Measurements from ENCODE around the gene FMO3. TPM values are rescaled to one million over a fixed set of nuclear protein-coding genes. Genes with fewer than 3 reads are reported as not detected.

FMO3 gene
- total RNA-seq, 2 donors from 2014 or later, result 0.23 to 2.4 TPM

DNA sequence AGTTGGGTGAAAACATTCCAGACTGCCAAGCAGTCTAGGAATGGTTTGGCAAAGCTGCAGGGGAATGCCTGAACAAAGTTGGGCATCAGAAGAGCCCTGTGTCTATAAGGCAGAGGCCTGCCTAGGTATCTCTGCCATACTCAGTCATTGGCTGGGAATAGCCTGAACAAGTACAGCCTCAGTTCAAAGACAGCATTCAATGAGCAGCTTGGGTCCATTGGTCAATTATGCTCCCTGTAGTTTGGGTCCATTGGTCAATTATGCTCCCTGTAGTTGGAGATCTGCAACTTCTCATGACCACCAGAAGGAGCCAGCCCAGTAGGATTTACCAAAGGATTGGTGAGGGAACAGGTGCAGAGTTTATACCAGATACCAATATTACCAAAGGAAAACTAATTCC is 31.6 kb downstream of the FMO3 start:
- Histone ChIP-seq H3K27me3 (replicated peaks; ENCODE audit: insufficient read depth) (no peaks in the 10 kb centered on the region), H3K27ac (no peak overlapping the region), H3K9me3 (no peaks in the 10 kb centered on the region), H3K36me3 (no peaks in the 10 kb centered on the region), H3K4me3 (no peak overlapping the region), H3K4me1 (replicated peaks) (no peaks in the 10 kb centered on the region)
- intact Hi-C loops (cut with DNase I), result no loop called here
- TF ChIP-seq POLR2A (IDR thresholded peaks at IDR 0.05) (no peak), POLR2AphosphoS5 (IDR thresholded peaks at IDR 0.05) (no peak), CTCF (IDR thresholded peaks at IDR 0.05) (no peak)
- DNase-seq (ENCODE audit: low spot score), result no peak

DNA sequence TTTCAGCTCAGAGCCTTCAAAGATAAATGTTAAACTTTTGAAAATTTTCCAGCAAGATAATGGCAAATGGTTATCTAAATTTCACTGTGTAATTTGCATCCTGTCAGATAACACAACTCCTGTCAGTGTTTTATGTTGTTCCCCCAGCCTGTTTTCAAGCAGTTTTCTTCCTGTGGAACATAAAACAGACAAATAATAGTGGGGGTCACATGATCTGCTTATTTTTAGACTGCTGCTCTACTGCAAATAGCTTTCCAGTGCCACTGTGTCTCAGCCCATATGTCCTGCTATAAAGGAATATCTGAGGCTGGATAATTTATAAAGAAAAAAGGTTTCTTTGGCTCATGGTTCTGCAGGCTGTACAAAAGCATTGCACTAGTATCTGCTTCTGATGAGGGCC is 32.2 kb downstream of the FMO3 start:
- H3K27me3 ChIP-seq (replicated peaks; ENCODE audit: insufficient read depth), result no peaks in the 10 kb centered on the region
- no peaks in the 10 kb centered on the region for H3K4me1 ChIP-seq (replicated peaks)
- H3K9me3 ChIP-seq, result no peaks in the 10 kb centered on the region
- intact Hi-C loops (cut with DNase I), result no loop called here
- H3K4me3 ChIP-seq, result no peak overlapping the region
- TF ChIP-seq POLR2A (IDR thresholded peaks at IDR 0.05) (no peak), CTCF (IDR thresholded peaks at IDR 0.05) (no peak)
- no peaks in the 10 kb centered on the region for H3K36me3 ChIP-seq
- no peak for DNase-seq (ENCODE audit: low spot score)
- no peak overlapping the region for H3K27ac ChIP-seq

GRCh38 chr1:171126504-171126903 is 35.8 kb downstream of the FMO3 start:
- Histone ChIP-seq H3K4me1 (replicated peaks) (no peaks in the 10 kb centered on the region), H3K4me3 (no peak overlapping the region), H3K27ac (peak overlapping the region; percentile 64 to 74), H3K9me3 (no peaks in the 10 kb centered on the region), H3K36me3 (no peaks in the 10 kb centered on the region), H3K27me3 (replicated peaks; ENCODE audit: insufficient read depth) (no peaks in the 10 kb centered on the region)
- intact Hi-C loops (cut with DNase I), result no loop called here
- DNase-seq (ENCODE audit: low spot score), result peak; percentile 91
- TF ChIP-seq POLR2A (IDR thresholded peaks at IDR 0.05) (no peak), POLR2AphosphoS5 (IDR thresholded peaks at IDR 0.05) (peak; percentile 92), CTCF (IDR thresholded peaks at IDR 0.05) (no peak)
- 33% methylated on average over 4 of the region's 4 CpGs for WGBS

DNA sequence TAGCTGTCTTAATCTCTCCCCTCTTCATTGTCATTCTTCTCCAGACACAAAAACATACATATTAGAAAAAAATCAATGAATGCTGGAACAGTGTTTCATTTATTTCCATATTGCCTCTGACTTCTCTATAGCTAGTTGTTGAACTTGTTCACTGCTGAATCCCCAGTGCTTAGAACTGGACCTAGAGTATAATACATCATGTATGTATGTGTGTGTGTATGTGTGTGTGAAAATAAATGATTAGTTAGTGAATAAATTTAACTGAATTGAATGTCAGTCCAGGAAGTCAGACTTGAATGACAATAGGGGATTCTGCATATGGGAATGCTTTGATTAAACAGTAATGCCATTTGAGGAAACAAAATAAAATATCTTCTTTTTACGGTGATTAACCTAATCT is 36.4 kb downstream of the FMO3 start:
- H3K4me3 ChIP-seq, result no peak overlapping the region
- no peak for DNase-seq (ENCODE audit: low spot score)
- peak overlapping the region; percentile 64 to 74 for H3K27ac ChIP-seq
- 38% methylated on average over 1 of the region's 1 CpG for WGBS
- no peak for TF ChIP-seq POLR2AphosphoS5 (IDR thresholded peaks at IDR 0.05)
- intact Hi-C loops (cut with DNase I), result no loop called here
- H3K27me3 ChIP-seq (replicated peaks; ENCODE audit: insufficient read depth), result no peaks in the 10 kb centered on the region
- no peaks in the 10 kb centered on the region for H3K9me3 ChIP-seq
- H3K36me3 ChIP-seq, result no peaks in the 10 kb centered on the region
- H3K4me1 ChIP-seq (replicated peaks), result no peaks in the 10 kb centered on the region

DNA sequence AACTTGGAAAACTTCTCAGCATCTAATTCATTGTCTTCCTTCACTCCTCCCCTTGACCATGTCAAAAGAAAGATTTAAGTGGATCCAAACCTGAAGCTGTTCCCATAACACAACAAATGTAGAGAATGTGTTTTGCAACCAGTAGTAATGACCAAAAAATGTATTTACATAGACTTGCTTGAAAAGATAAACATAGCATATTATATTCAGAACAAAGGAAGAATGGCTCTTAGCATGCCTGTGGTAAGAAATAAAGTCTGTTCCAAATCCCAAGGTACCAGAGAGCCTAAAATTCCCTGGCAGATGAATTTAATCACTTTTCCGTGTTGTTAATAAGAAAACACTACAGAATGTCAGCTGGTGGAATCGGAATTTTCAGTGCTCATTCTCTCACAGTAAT is 36.8 kb downstream of the FMO3 start:
- H3K27ac ChIP-seq, result peak overlapping the region; percentile 64 to 74
- intact Hi-C loops (cut with DNase I), result no loop called here
- TF ChIP-seq POLR2A (IDR thresholded peaks at IDR 0.05) (no peak), POLR2AphosphoS5 (IDR thresholded peaks at IDR 0.05) (peak; percentile 68)
- H3K4me1 ChIP-seq (replicated peaks), result no peaks in the 10 kb centered on the region
- peak; percentile 20 for DNase-seq (ENCODE audit: low spot score)
- no peaks in the 10 kb centered on the region for H3K27me3 ChIP-seq (replicated peaks; ENCODE audit: insufficient read depth)
- 27% methylated on average over 2 of the region's 2 CpGs for WGBS
- no peaks in the 10 kb centered on the region for H3K9me3 ChIP-seq
- H3K36me3 ChIP-seq, result no peaks in the 10 kb centered on the region
- H3K4me3 ChIP-seq, result no peak overlapping the region

DNA sequence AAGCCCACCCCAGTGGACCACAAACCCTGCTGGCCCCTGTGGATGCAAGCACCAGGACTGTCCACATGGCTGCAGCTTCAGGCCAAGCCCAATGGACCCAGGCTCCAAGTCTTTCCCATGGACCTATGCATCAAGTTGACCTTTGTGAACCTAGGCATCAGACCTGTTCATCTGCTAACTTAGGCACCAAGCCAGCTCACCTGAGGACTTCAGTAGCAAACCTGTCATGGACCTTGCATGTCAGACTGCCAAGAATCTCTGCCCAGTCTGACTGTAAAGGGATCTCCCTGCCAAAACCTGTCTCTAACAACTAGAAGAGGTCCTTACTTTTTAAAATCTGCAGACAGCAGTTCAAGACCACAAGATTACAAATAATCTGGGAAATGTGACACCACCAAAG is 37.8 kb downstream of the FMO3 start:
- H3K36me3 ChIP-seq, result no peaks in the 10 kb centered on the region
- no peaks in the 10 kb centered on the region for H3K4me1 ChIP-seq (replicated peaks)
- H3K9me3 ChIP-seq, result no peaks in the 10 kb centered on the region
- H3K27me3 ChIP-seq (replicated peaks; ENCODE audit: insufficient read depth), result no peaks in the 10 kb centered on the region
- H3K4me3 ChIP-seq, result no peak overlapping the region
- TF ChIP-seq POLR2A (IDR thresholded peaks at IDR 0.05) (no peak), POLR2AphosphoS5 (IDR thresholded peaks at IDR 0.05) (no peak), CTCF (IDR thresholded peaks at IDR 0.05) (no peak)
- intact Hi-C loops (cut with DNase I), result no loop called here
- DNase-seq (ENCODE audit: low spot score), result peak; percentile 13
- peak overlapping the region; percentile 64 to 74 for H3K27ac ChIP-seq
